Lung microvascular endothelial cell (primary cell): ENCODE results near the gene ANKRD63. TPM values are rescaled to one million over a fixed set of nuclear protein-coding genes. Genes with fewer than 3 reads are reported as not detected.

Experiments used
- DNase-seq, 2 donors: peaks; one replicate each; pipeline versions ENCODE4 v3.0.0 to v3.0.0-alpha.2; 2010; ENCODE audit warnings: low read depth in 2 of 2
- total RNA-seq: library from RNA; depleted of rRNA; stranded (reverse); fragments of >200 nt; gene quantifications from 2 replicates; pipeline ENCODE4 v1.2.1, GENCODE V29; 2014

Gene ANKRD63
- total RNA-seq, 1 donor from 2014 or later: not detected

- no peak for DNase-seq
Measured at GRCh38 chr15:40258544-40258943, 24.3 kb downstream of the ANKRD63 start.

- DNase-seq: no peak
Measured at GRCh38 chr15:40257656-40258450, 25.0 kb downstream of the ANKRD63 start.

- DNase-seq: peak in 1 of 2 donors; percentile 77
Measured at GRCh38 chr15:40256638-40257235, 26.1 kb downstream of the ANKRD63 start.

- DNase-seq: no peak
Measured at GRCh38 chr15:40255033-40255432, 27.8 kb downstream of the ANKRD63 start.

- no peak for DNase-seq
Measured at GRCh38 chr15:40254452-40254851, 28.4 kb downstream of the ANKRD63 start.

- DNase-seq: no peak
Measured at GRCh38 chr15:40253167-40253790, 29.6 kb downstream of the ANKRD63 start.

- DNase-seq: peak in 1 of 2 donors; percentile 50
Measured at GRCh38 chr15:40252438-40253166, 30.3 kb downstream of the ANKRD63 start.

- DNase-seq: no peak
Measured at GRCh38 chr15:40252141-40252437, 30.8 kb downstream of the ANKRD63 start.

GRCh38 chr15:40251486-40252140 is 31.3 kb downstream of the ANKRD63 start:
- DNase-seq: no peak

GRCh38 chr15:40250771-40251483 is 31.9 kb downstream of the ANKRD63 start:
- DNase-seq: no peak

- no peak for DNase-seq
Measured at GRCh38 chr15:40250304-40250656, 32.6 kb downstream of the ANKRD63 start.

- peak in 1 of 2 donors; percentile 29 for DNase-seq
Measured at GRCh38 chr15:40249477-40250303, 33.2 kb downstream of the ANKRD63 start.

- DNase-seq: no peak
Measured at GRCh38 chr15:40248006-40248783, 34.7 kb downstream of the ANKRD63 start.

- DNase-seq: no peak
Measured at GRCh38 chr15:40247406-40247971, 35.4 kb downstream of the ANKRD63 start.

GRCh38 chr15:40246496-40247280 is 36.2 kb downstream of the ANKRD63 start:
- DNase-seq: no peak

GRCh38 chr15:40245666-40246450 is 37.0 kb downstream of the ANKRD63 start:
- no peak for DNase-seq

GRCh38 chr15:40244961-40245523 is 37.8 kb downstream of the ANKRD63 start:
- no peak for DNase-seq
